HG03521 (cell line): Measurements from ENCODE around the gene ITSN2.
"Not testable (repeated sequence)": the region's sequence is repeated elsewhere in the genome, so short reads cannot be mapped to it uniquely, and the experiment has no call there.

Experiments used
- ATAC-seq: cut with Tn5 transposase; IDR thresholded peaks from one replicate; pipeline ENCODE4 v1.9.1; 2021; ENCODE audit warnings: mild to moderate bottlenecking, moderate library complexity; ENCODE audit not compliant: unreplicated experiment

Gene ITSN2

GRCh38 chr2:24222946-24223345 lies 137.4 kb downstream of the ITSN2 start:
- no peak for ATAC-seq

- ATAC-seq, result no peak
Measured at GRCh38 chr2:24221343-24222050, 138.8 kb downstream of the ITSN2 start.

GRCh38 chr2:24220554-24221291 lies 139.6 kb downstream of the ITSN2 start:
- no peak for ATAC-seq

- ATAC-seq, result peak; percentile 94
Measured at GRCh38 chr2:24214880-24215279, 145.5 kb downstream of the ITSN2 start.

GRCh38 chr2:24211408-24211807 lies 148.9 kb downstream of the ITSN2 start:
- no peak for ATAC-seq

- no peak for ATAC-seq
Measured at GRCh38 chr2:24210723-24211122, 149.6 kb downstream of the ITSN2 start.

- no peak for ATAC-seq
Measured at GRCh38 chr2:24210106-24210455, 150.3 kb downstream of the ITSN2 start.

- ATAC-seq, result no peak
Measured at GRCh38 chr2:24209389-24210105, 150.8 kb downstream of the ITSN2 start.

GRCh38 chr2:24208490-24208889 lies 151.8 kb downstream of the ITSN2 start:
- ATAC-seq, result no peak

GRCh38 chr2:24207359-24207758 lies 153.0 kb downstream of the ITSN2 start:
- no peak for ATAC-seq

- no peak for ATAC-seq
Measured at GRCh38 chr2:24206714-24207113, 153.6 kb downstream of the ITSN2 start.

- no peak for ATAC-seq
Measured at GRCh38 chr2:24206242-24206641, 154.1 kb downstream of the ITSN2 start.

- no peak for ATAC-seq
Measured at GRCh38 chr2:24205131-24205530, 155.2 kb downstream of the ITSN2 start.

- no peak for ATAC-seq
Measured at GRCh38 chr2:24204505-24204904, 155.8 kb downstream of the ITSN2 start.

GRCh38 chr2:24203787-24204150 lies 156.6 kb downstream of the ITSN2 start:
- no peak for ATAC-seq

GRCh38 chr2:24203029-24203786 lies 157.1 kb downstream of the ITSN2 start:
- no peak for ATAC-seq

- no peak for ATAC-seq
Measured at GRCh38 chr2:24200799-24201198, 159.5 kb downstream of the ITSN2 start.

- no peak for ATAC-seq
Measured at GRCh38 chr2:24199968-24200590, 160.3 kb downstream of the ITSN2 start.

GRCh38 chr2:24197213-24197612 lies 163.1 kb downstream of the ITSN2 start:
- ATAC-seq, result not testable (repeated sequence)

GRCh38 chr2:24191848-24192247 lies 168.5 kb downstream of the ITSN2 start:
- ATAC-seq, result no peak

- ATAC-seq, result no peak
Measured at GRCh38 chr2:24191156-24191555, 169.2 kb downstream of the ITSN2 start.
